GM19452 (cell line): ENCODE results near the gene HSPA9.

ENCODE experiments used
- ATAC-seq: cut with Tn5 transposase; IDR thresholded peaks from one replicate; pipeline ENCODE4 v1.9.1; 2021; ENCODE audit not compliant: unreplicated experiment

HSPA9 gene

GRCh38 chr5:138575194-138576015 is at the start of gene HSPA9:
Gene HSPA9, minus strand, starts transcription at chr5:138575401. Its CDS starts 83 bp downstream, at chr5:138575318.
- peak; percentile 87 for ATAC-seq

- no peak for ATAC-seq
Measured at GRCh38 chr5:138623053-138623452, 47.9 kb upstream of the HSPA9 start.

DNA sequence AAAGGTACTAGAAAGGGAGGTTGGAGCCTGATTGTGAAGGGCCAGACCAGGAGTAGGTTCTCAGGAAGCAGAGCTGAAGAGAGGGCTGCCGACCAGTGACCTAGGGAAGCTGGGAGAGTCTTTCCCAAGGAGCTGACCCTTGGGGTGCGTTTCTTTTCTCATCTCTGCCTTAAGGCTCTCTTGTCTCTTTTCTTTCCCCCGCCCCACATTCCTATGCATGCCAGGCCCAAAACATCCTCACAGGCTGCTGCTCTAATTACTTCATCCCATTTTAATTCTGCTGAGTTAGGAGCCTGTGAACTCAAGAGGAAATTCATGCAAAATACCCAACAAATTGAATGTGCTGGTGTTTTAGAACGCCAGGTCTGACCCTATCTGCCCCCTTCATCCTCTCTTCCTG is 46.9 kb upstream of the HSPA9 start:
- ATAC-seq = no peak

DNA sequence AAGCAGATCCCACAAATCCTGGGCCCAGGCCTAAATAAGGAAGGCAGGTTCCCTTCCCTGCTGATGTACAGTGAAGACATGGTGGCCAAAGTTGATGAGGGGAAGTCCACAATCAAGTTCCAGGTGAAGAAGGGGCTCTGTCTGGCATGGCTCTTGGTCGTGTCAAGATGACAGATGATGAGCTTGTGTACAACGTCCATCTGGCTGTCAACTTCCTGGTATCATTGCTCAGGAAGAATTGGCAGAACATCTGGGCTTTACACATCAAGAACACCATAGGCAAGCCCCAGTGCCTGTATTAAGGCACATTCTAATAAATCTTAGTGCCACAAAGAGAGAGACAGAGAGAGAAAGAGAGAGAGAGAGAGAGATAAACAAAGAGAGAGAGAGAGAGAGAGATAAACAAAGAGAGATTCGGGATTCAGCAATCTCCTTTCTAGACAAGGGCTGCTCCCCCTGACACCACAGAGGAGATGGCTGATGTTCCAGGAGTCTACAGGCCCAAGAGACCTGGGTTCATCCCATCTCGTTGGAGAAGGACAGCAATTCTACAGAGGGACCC is 45.5 kb upstream of the HSPA9 start:
- no peak for ATAC-seq

- ATAC-seq = no peak
Measured at GRCh38 chr5:138616508-138616907, 41.3 kb upstream of the HSPA9 start.

- ATAC-seq = no peak
Measured at GRCh38 chr5:138615461-138615860, 40.3 kb upstream of the HSPA9 start.

GRCh38 chr5:138611678-138612218 is 36.5 kb upstream of the HSPA9 start:
- ATAC-seq = no peak

DNA sequence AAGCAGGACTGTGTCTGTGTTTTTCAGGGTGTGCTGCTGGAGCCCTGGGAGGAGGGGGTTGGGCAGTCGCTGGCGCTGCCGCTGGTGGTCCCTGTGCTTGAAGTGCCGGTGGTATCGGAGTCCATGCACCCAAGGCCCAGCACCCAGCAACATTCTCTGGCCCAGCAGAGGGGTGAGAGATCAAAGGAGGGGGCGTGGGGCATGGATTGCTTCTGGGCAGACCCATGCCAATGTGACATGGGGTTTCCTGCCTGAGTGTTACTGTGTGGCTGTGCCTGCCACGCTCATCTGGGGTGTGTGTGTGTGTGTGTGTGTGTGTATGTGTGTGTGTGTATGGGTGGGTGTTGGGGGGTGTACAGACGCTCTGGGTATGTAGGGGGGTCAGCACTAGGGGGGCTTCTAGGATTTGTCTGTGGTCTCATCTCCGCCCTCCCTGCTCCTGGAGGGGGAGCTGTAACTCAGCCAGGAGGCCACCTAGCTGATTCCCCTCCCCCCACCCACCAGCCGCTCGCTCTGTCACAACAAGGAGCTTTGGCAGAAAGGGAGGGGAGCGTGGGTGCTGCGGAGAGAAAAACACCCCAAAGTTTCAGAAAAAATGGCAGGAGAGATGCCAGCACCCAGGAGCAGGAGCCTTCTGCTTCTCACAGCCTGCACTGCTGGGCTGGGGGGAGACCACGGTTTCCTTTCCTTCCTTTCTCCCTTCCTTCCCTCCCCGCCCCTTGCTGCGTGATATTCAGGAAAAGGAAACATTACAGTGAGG is 35.9 kb upstream of the HSPA9 start:
- no peak for ATAC-seq

DNA sequence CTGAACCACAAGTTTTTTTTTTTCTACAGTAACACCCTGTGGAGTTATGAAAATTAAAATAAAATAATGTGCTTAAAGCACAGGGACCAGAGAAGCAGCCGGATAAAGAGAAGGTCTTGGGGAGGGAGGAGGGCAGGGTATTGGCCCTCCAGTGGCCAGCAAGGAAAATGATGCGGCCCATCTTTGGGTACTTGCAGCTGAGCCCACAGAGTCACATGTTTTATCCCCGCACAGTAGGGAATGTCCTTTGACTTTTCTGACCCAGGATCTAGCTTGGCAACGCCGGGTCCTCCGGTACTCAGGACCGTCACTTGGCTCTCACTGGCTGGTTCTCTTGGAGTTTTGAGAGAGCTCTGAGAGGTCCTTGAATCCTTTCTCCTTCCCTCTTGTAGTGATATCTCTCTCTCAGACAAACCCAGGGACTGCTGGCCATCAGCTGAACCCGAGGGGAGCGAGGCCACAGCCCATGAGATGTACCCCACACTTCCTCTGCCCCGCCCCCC is 35.3 kb upstream of the HSPA9 start:
- no peak for ATAC-seq

GRCh38 chr5:138606378-138607064 is 31.3 kb upstream of the HSPA9 start:
- ATAC-seq = no peak

GRCh38 chr5:138605254-138605972 is 30.2 kb upstream of the HSPA9 start:
- ATAC-seq = peak; percentile 80

DNA sequence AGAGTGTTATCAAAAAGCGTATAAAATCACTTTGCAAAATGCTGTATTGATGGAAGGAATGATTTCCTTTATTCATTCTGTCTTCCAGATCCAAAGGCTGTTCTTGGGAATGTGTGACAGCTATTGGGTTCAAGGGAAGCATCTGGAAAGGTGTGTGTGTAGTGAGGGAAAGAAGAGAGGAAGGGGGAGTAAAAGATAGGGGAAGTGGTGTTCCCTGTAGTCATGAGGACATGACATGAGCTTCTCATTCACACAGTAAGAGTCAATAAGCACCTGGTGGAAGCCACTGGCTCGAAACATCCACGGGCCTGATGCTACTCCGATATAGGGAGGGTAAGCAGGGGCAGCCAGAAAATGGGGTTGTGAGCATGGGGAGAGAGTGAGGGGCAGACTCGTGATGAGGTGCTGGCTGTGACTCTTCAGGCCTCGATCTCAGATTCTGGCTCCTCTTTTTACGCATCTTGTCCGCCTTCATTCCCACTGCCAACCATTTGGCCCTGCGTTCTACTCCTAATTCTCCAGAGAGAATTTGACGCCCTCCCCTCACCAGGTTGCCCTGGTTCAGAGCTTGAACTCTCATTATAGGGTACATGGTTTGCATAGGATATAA is 29.1 kb upstream of the HSPA9 start:
- no peak for ATAC-seq

DNA sequence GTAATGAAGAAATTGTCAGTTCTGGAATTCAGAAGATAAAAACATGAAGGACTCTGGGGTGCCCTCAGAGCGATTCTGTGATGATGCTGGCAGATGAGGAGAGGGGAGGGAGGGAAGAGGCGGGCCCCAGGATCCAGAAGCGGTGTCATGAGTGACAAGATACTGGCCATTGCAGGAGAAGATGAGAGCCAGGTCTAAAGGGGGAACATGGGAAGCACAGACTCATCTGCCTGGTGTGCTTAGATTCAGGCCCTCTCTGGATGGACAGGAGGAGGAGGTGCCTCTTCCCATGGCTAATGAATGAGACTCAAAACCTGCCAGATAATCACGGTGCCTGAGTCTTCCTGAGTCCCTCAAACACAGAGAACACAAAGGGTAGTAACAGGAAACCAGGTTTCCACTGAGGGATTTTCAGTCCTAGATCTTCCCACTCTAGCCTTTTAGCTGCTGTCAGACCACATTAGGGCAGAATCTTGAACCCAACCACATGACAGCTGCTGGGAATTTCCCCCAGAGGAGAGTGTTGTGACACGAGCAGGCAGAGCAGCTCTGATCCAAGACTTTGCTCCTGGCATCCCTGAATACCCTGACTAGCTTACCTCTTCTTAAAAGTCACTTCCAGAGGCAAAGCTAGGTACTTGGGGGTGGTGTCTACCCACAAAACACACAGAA is 28.2 kb upstream of the HSPA9 start:
- ATAC-seq = no peak

- no peak for ATAC-seq
Measured at GRCh38 chr5:138602371-138603000, 27.3 kb upstream of the HSPA9 start.

DNA sequence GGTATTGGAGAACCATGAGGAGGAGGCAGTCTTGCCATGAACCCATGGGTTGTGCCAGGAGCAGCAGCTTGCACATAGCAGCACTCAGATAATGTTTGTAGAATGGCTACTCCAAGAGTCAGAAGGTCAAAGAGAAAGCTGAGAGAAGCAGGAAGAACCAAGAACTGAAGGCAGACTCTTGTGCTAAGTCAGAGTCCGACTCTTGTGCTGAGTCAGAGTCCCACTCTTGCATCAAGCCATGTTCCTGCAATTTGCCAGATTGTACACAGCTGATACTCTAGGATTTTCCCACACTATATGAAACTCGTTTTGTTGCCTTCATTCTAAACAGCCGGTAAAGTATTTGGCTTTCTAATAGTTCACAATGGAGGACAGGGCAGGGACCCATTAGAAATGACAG is 26.2 kb upstream of the HSPA9 start:
- ATAC-seq = no peak

GRCh38 chr5:138600446-138600845 is 25.2 kb upstream of the HSPA9 start:
- no peak for ATAC-seq

DNA sequence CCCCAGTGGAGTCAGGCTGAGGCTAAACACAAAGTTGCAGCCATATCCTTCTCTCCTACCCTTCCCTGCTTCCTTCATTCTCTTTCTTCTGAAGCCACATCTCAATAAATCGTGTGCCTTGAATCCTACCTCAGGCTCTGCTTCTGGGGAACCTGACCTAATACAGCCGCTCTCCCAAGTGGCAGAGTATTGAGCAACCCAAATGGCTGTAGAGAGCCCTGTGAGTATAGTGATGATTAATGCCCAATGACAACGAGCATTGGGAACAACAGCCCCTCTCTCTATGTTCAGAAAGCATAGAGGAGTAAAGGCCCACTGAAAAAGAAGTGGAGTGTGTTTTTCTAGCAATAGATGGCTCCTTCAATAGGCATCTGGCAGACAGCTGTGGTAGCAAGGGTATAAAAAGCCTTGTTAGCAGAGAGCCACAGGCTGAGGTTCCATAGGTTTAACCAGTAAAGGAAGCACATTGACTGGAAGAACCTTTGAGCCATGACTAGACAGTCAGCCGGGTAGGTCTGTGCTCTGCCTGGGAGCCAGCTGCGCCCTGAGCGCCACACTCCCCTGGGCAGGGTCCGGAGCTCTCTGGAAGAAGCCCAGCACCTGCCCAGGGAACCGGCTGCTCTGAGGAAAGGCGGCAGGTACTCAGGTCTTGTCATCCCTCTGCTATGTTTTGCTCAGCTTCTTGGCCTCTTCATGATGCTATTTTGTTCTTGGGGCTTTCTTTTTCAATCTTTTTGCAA is 22.6 kb upstream of the HSPA9 start:
- no peak for ATAC-seq
